IMR-90 (cell line): ENCODE data around the gene TSEN34. TPM values are rescaled to one million over a fixed set of nuclear protein-coding genes. Genes with fewer than 3 reads are reported as not detected.
"Not testable (repeated sequence)": the region's sequence is repeated elsewhere in the genome, so short reads cannot be mapped to it uniquely, and the experiment has no call there.

Experiments
- ATAC-seq: fragments of 200-7000 bp; cut with Tn5 transposase; 2 replicates; pipeline ENCODE4 v1.9.1; 2020; ENCODE audit warnings: low read depth, mild to moderate bottlenecking, moderate library complexity
- BruUV-seq: library from RNA; stranded (reverse); fragments of 400-500 nt; replicated peaks from 2 replicates; lab custom pipeline; 2021; lab: Mats Ljungman, UMichigan
- CTCF ChIA-PET: fragments of 300-600 bp; formaldehyde crosslinking; extraction: SDS; loops from one replicate; lab custom pipeline; 2021; ENCODE audit warnings: antibody characterized with exemption; lab: Yijun Ruan, JAX
- POLR2A ChIA-PET: fragments of 300-600 bp; sonication (Branson Sonifier 250); formaldehyde crosslinking; loops from one replicate; lab custom pipeline; 2022; ENCODE audit warnings: antibody characterized with exemption; ENCODE audit not compliant: unreplicated experiment; lab: Charles Lee
- DNase-seq: peaks from one replicate; pipeline ENCODE4 v3.0.0; 2013
- H2AFZ ChIP-seq: replicated peaks from 2 replicates; pipeline ENCODE3; 2013; ENCODE audit warnings: low read length, mild to moderate bottlenecking; ENCODE audit not compliant: poor library complexity
- H2AK5ac ChIP-seq: 2 replicates; pipeline ENCODE4 v1.6.1; 2013; ENCODE audit warnings: low read depth, low read length, inconsistent platforms
- H2AK9ac ChIP-seq: replicated peaks from 2 replicates; pipeline ENCODE3; 2013; ENCODE audit warnings: mild to moderate bottlenecking, low read depth, low read length, moderate library complexity; ENCODE audit not compliant: poor library complexity
- H2BK120ac ChIP-seq: 2 replicates; pipeline ENCODE4 v1.6.1; 2013; ENCODE audit warnings: low read depth, low read length, inconsistent platforms
- H2BK15ac ChIP-seq: 3 replicates; pipeline ENCODE4 v1.6.1; 2013; ENCODE audit warnings: low read depth, low read length, inconsistent platforms
- H2BK20ac ChIP-seq: 2 replicates; pipeline ENCODE4 v1.6.1; 2013; ENCODE audit warnings: low read depth, mild to moderate bottlenecking, inconsistent platforms, low read length, moderate library complexity
- H2BK5ac ChIP-seq: 2 replicates; pipeline ENCODE4 v1.6.1; 2013; ENCODE audit warnings: mild to moderate bottlenecking, low read depth, low read length, inconsistent platforms; ENCODE audit not compliant: poor library complexity, severe bottlenecking
- H3K14ac ChIP-seq: replicated peaks from 2 replicates; pipeline ENCODE4 v1.6.1; 2013; ENCODE audit warnings: low read depth, low read length, inconsistent platforms
- H3K18ac ChIP-seq: 2 replicates; pipeline ENCODE4 v1.6.1; 2013; ENCODE audit warnings: low read depth, low read length, control low read depth
- H3K23ac ChIP-seq: 2 replicates; pipeline ENCODE4 v1.6.1; 2013; ENCODE audit warnings: low read depth, low read length, inconsistent platforms
- H3K27ac ChIP-seq: 2 replicates; pipeline ENCODE4 v1.5.1; 2013; ENCODE audit warnings: mild to moderate bottlenecking, control low read depth, low read length; ENCODE audit not compliant: insufficient read depth
- H3K27me3 ChIP-seq: 2 replicates; pipeline ENCODE4 v1.6.1; 2013; ENCODE audit warnings: low read length; ENCODE audit not compliant: control insufficient read depth, insufficient read depth
- H3K36me3 ChIP-seq: 2 replicates; pipeline ENCODE4 v1.6.1; 2013; ENCODE audit warnings: low read length, mixed read lengths; ENCODE audit not compliant: control insufficient read depth, insufficient read depth
- H3K4ac ChIP-seq: 2 replicates; pipeline ENCODE4 v1.6.1; 2013; ENCODE audit warnings: low read depth, low read length, inconsistent platforms
- H3K4me1 ChIP-seq: 2 replicates; pipeline ENCODE4 v1.6.1; 2013; ENCODE audit warnings: low read length, mixed read lengths; ENCODE audit not compliant: control insufficient read depth, insufficient read depth
- H3K4me2 ChIP-seq: 2 replicates; pipeline ENCODE4 v1.6.1; 2013; ENCODE audit warnings: low read depth, mild to moderate bottlenecking, control low read depth, low read length, moderate library complexity
- H3K4me3 ChIP-seq: 2 replicates; pipeline ENCODE4 v1.5.1; 2013; ENCODE audit warnings: low read depth, mild to moderate bottlenecking, control low read depth, low read length, moderate library complexity; ENCODE audit not compliant: insufficient read depth
- H3K56ac ChIP-seq: 2 replicates; pipeline ENCODE4 v1.6.1; 2013; ENCODE audit warnings: low read length, inconsistent platforms; ENCODE audit not compliant: insufficient read depth; ENCODE audit errors: extremely low read depth
- H3K79me1 ChIP-seq, 2 experiments: 2 replicates each; pipeline ENCODE4 v1.6.1; 2013; ENCODE audit warnings: low read length in 2 of 2, inconsistent platforms in 1 of 2, low read depth in 1 of 2
- H3K9ac ChIP-seq: 2 replicates; pipeline ENCODE4 v1.6.1; 2013; ENCODE audit warnings: low read depth, low read length, control low read depth
- H3K9me1 ChIP-seq: 2 replicates; pipeline ENCODE4 v1.6.1; 2013; ENCODE audit warnings: low read length, inconsistent platforms; ENCODE audit not compliant: insufficient read depth
- H3K9me3 ChIP-seq: 2 replicates; pipeline ENCODE4 v1.6.1; 2013; ENCODE audit warnings: low read length; ENCODE audit not compliant: control insufficient read depth, insufficient read depth
- H4K20me1 ChIP-seq: 2 replicates; pipeline ENCODE4 v1.6.1; 2013; ENCODE audit warnings: low read length, inconsistent platforms; ENCODE audit not compliant: insufficient read depth
- H4K5ac ChIP-seq: 2 replicates; pipeline ENCODE4 v1.6.1; 2013; ENCODE audit warnings: mild to moderate bottlenecking, low read depth, low read length, control low read depth
- H4K8ac ChIP-seq, 2 experiments: 2 replicates each; pipeline ENCODE4 v1.6.1; 2013; ENCODE audit warnings: low read depth in 2 of 2, low read length in 2 of 2, control low read depth in 1 of 2, inconsistent platforms in 1 of 2
- H4K91ac ChIP-seq: 2 replicates; pipeline ENCODE4 v1.6.1; 2013; ENCODE audit warnings: low read depth, low read length, inconsistent platforms; ENCODE audit not compliant: insufficient read depth
- WGBS, 2 experiments: methylation state at CpG; one replicate each; pipeline versions ENCODE4 v1.1.5 to v1.1.7; 2013; ENCODE audit warnings: missing lambda C conversion rate in 2 of 2; ENCODE audit not compliant: insufficient read length in 1 of 2; ENCODE audit errors: extremely low coverage in 2 of 2; 5-methylcytosine and 5-hydroxymethylcytosine counted together
- dilution Hi-C: fragments of 300-500 bp; cut with HindIII; formaldehyde crosslinking; loops from one replicate; pipeline ENCODE4 v1.14.3; 2018; ENCODE audit warnings: low sequenced_read_pairs; ENCODE audit not compliant: unreplicated experiment
- in situ Hi-C: fragments of 300-500 bp; cut with MboI; formaldehyde crosslinking; loops from 3 replicates; pipeline ENCODE4 v1.14.3; 2019; ENCODE audit warnings: low sequenced_read_pairs, inconsistent platforms, mixed read lengths
- intact Hi-C: fragments of 100-400 bp; cut with micrococcal nuclease; formaldehyde crosslinking; loops from 2 replicates; pipeline ENCODE4 v1.10.0; 2022
- polyA plus RNA-seq, 3 experiments: library from polyadenylated mRNA; depleted of rRNA; stranded (reverse); fragments of >200 nt; gene quantifications; 2 replicates each; pipeline ENCODE4 v1.2.3, GENCODE V29; 2012; ENCODE audit warnings: low replicate concordance in 1 of 3
- total RNA-seq: library from RNA; depleted of rRNA; stranded (reverse); fragments of >200 nt; gene quantifications from 2 replicates; pipeline ENCODE4 v1.2.3, GENCODE V29; 2012

The TSEN34 gene
- total and polyA plus RNA-seq, 2 of the 4 experiments (the other 2 are of a cell fraction): 32.1 to 69.4 TPM

DNA sequence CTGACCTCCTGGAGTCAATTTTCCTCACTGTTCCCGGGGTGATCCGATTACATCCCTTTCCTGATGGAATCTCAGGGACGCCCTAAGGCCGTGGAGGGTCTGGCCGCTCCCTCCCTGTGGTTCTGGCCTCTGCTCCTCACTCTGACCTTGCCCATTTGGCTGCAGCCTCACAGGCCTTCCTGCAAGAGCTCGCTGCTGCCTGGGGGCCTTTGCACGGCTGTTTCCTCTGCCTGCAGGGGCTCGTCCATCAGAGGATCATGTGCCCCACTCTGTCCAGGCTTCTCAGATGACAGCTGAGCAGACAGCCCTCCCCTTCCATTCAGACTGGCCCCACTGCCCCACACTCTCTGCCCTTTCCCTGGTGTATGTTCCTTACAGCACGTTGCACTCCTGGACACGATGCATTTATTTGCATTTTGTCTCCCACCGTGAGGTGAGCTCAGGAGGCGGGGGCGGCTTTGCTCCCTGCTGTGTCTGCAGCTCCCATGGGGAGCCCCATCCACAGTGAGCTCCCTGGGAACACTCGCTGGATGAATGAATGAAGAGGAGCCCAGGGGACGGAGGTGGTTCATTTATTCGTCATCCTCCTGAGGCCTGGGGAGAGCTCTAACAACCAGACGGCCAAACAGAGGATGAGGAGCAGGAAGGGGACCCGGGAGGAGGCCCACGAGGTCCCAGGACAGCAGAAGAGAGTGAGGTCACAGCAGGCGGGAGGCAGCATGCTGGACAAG lies 26.6 kb downstream of the TSEN34 start:
- H2BK120ac ChIP-seq, in situ Hi-C loops, H4K5ac ChIP-seq, H2BK20ac ChIP-seq, H2AFZ ChIP-seq, H3K9ac ChIP-seq, H2BK5ac ChIP-seq, H4K8ac ChIP-seq, H3K56ac ChIP-seq, H2AK9ac ChIP-seq, H3K23ac ChIP-seq, DNase-seq, CTCF ChIA-PET, H3K9me1 ChIP-seq, H4K20me1 ChIP-seq, dilution Hi-C loops, H3K4ac ChIP-seq, intact Hi-C loops, H3K14ac ChIP-seq, H3K4me3 ChIP-seq, H3K18ac ChIP-seq, POLR2A ChIA-PET, H3K36me3 ChIP-seq, H2BK15ac ChIP-seq, H4K91ac ChIP-seq, H3K27me3 ChIP-seq, H3K9me3 ChIP-seq, H3K79me1 ChIP-seq, H3K4me1 ChIP-seq, ATAC-seq, H2AK5ac ChIP-seq, H3K4me2 ChIP-seq, BruUV-seq, H3K27ac ChIP-seq: not testable (repeated sequence)
- WGBS, 2 experiments: 46% methylated on average over 9 of the region's 20 CpGs; no CpG with 5 or more reads in 1 of the 2 experiments
